ENCODE measurements around the gene ZDHHC14.

GRCh38 chr6:157652601-157653363 lies 271.8 kb downstream of the ZDHHC14 start:
- no peak for TF ChIP-seq CTCF (IDR thresholded peaks at IDR 0.05)
- no peak for TF ChIP-seq POLR2AphosphoS5 (IDR thresholded peaks at IDR 0.05; ENCODE audit: insufficient read depth in 1 of 2, low read depth in 1 of 2)

Data from vagina (tissue), 2 donors.